Bone marrow (tissue), 2 donors: ENCODE results near the gene OXER1.

Source experiments
- DNase-seq, 2 donors: peaks; one replicate each; lab custom pipeline; 2025; lab: John Stamatoyannopoulos, UW

The OXER1 gene

GRCh38 chr2:42764096-42764495, at the start of gene OXER1:
TSS of gene OXER1 (minus strand) at chr2:42764135. CDS start at chr2:42764062, 73 bp downstream.
- DNase-seq, result peak in 1 of 2 donors; percentile 69

- peak in 1 of 2 donors; percentile 9 for DNase-seq
Observed at GRCh38 chr2:42812899-42813479, 49.1 kb upstream of the OXER1 start.

GRCh38 chr2:42810971-42811811, 47.3 kb upstream of the OXER1 start:
- peak in 1 of 2 donors; percentile 24 for DNase-seq

- DNase-seq, result peak; percentile 90 to 97
Observed at GRCh38 chr2:42810121-42810970, 46.4 kb upstream of the OXER1 start.

GRCh38 chr2:42809819-42810120, 45.8 kb upstream of the OXER1 start:
- DNase-seq, result peak in 1 of 2 donors; percentile 96

- peak in 1 of 2 donors; percentile 38 for DNase-seq
Observed at GRCh38 chr2:42809131-42809818, 45.3 kb upstream of the OXER1 start.

GRCh38 chr2:42808301-42808700, 44.4 kb upstream of the OXER1 start:
- no peak for DNase-seq

- no peak for DNase-seq
Observed at GRCh38 chr2:42806786-42807185, 42.9 kb upstream of the OXER1 start.

- DNase-seq, result no peak
Observed at GRCh38 chr2:42804891-42805290, 41.0 kb upstream of the OXER1 start.

- no peak for DNase-seq
Observed at GRCh38 chr2:42804338-42804737, 40.4 kb upstream of the OXER1 start.

GRCh38 chr2:42802150-42802549, 38.2 kb upstream of the OXER1 start:
- no peak for DNase-seq

- no peak for DNase-seq
Observed at GRCh38 chr2:42801381-42801780, 37.4 kb upstream of the OXER1 start.

GRCh38 chr2:42800981-42801380, 37.0 kb upstream of the OXER1 start:
- no peak for DNase-seq

GRCh38 chr2:42800461-42800962, 36.6 kb upstream of the OXER1 start:
- no peak for DNase-seq

GRCh38 chr2:42799881-42800280, 35.9 kb upstream of the OXER1 start:
- no peak for DNase-seq

GRCh38 chr2:42797281-42797680, 33.3 kb upstream of the OXER1 start:
- DNase-seq, result no peak

GRCh38 chr2:42796427-42797248, 32.7 kb upstream of the OXER1 start:
- no peak for DNase-seq

GRCh38 chr2:42795841-42796301, 31.9 kb upstream of the OXER1 start:
- no peak for DNase-seq

- no peak for DNase-seq
Observed at GRCh38 chr2:42795275-42795674, 31.3 kb upstream of the OXER1 start.

GRCh38 chr2:42794271-42795046, 30.5 kb upstream of the OXER1 start:
- no peak for DNase-seq
